GM21528 (cell line): ENCODE data around the gene SUMO3.
A peak's percentile ranks its signal among the peaks of the same experiment; 100 is the strongest.
"Not testable (repeated sequence)": the region's sequence is repeated elsewhere in the genome, so short reads cannot be mapped to it uniquely, and the experiment has no call there.

ENCODE experiments used
- ATAC-seq: cut with Tn5 transposase; IDR thresholded peaks from one replicate; pipeline ENCODE4 v1.9.1; 2021; ENCODE audit warnings: mild to moderate bottlenecking, moderate library complexity; ENCODE audit not compliant: unreplicated experiment, low FRiP score

The SUMO3 gene

GRCh38 chr21:44832516-44833255 lies 14.8 kb upstream of the SUMO3 start:
- ATAC-seq: not testable (repeated sequence)

- no peak for ATAC-seq
These were observed 13.5 kb upstream of the SUMO3 start for GRCh38 chr21:44831227-44831860.

GRCh38 chr21:44829507-44830092 lies 11.7 kb upstream of the SUMO3 start:
- no peak for ATAC-seq

GRCh38 chr21:44828362-44829056 lies 10.6 kb upstream of the SUMO3 start:
- no peak for ATAC-seq

GRCh38 chr21:44823179-44823660 lies 5.4 kb upstream of the SUMO3 start:
- no peak for ATAC-seq

- ATAC-seq: no peak
These were observed 4.8 kb upstream of the SUMO3 start for GRCh38 chr21:44822484-44823178.

- ATAC-seq: no peak
These were observed 3.0 kb upstream of the SUMO3 start for GRCh38 chr21:44820851-44821250.

- no peak for ATAC-seq
These were observed 1.7 kb upstream of the SUMO3 start for GRCh38 chr21:44819283-44820243.

GRCh38 chr21:44818640-44819011 lies 764 bp upstream of the SUMO3 start:
- ATAC-seq: no peak

GRCh38 chr21:44817506-44817880 lies 369 bp downstream of the SUMO3 start:
- peak; percentile 72 for ATAC-seq

- peak; percentile 29 for ATAC-seq
These were observed 929 bp downstream of the SUMO3 start for GRCh38 chr21:44816761-44817505.

- no peak for ATAC-seq
These were observed 1.8 kb downstream of the SUMO3 start for GRCh38 chr21:44815852-44816628.

- no peak for ATAC-seq
These were observed 2.6 kb downstream of the SUMO3 start for GRCh38 chr21:44815225-44815624.

GRCh38 chr21:44814498-44815023 lies 3.3 kb downstream of the SUMO3 start:
- no peak for ATAC-seq

- ATAC-seq: no peak
These were observed 4.1 kb downstream of the SUMO3 start for GRCh38 chr21:44813727-44814126.

GRCh38 chr21:44813149-44813548 lies 4.7 kb downstream of the SUMO3 start:
- ATAC-seq: no peak

GRCh38 chr21:44812640-44813039 lies 5.2 kb downstream of the SUMO3 start:
- no peak for ATAC-seq

GRCh38 chr21:44810779-44811178 lies 7.1 kb downstream of the SUMO3 start:
- ATAC-seq: no peak
